GM12878 (cell line): ENCODE data around the gene JCHAIN. TPM values are rescaled to one million over a fixed set of nuclear protein-coding genes. Genes with fewer than 3 reads are reported as not detected.
"Not testable (repeated sequence)": the region's sequence is repeated elsewhere in the genome, so short reads cannot be mapped to it uniquely, and the experiment has no call there.

Experiments used
- ATAC-seq: fragments of 200-7000 bp; cut with Tn5 transposase; 3 replicates; pipeline ENCODE4 v1.9.1; 2020; ENCODE audit warnings: mild to moderate bottlenecking, moderate library complexity
- BruUV-seq: library from RNA; stranded (reverse); fragments of 400-500 nt; replicated peaks from 2 replicates; lab custom pipeline; 2021; lab: Mats Ljungman, UMichigan
- CTCF ChIA-PET: fragments of 300-600 bp; sonication (Branson Sonifier 250); formaldehyde crosslinking; extraction: SDS; loops from one replicate; lab custom pipeline; 2021; ENCODE audit warnings: inconsistent platforms; lab: Yijun Ruan, JAX
- POLR2A ChIA-PET: fragments of 350-600 bp; formaldehyde crosslinking; extraction: SDS; loops from one replicate; lab custom pipeline; 2021; ENCODE audit warnings: inconsistent platforms; lab: Charles Lee
- RAD21 ChIA-PET: fragments of 300-600 bp; sonication (Branson Sonifier 250); formaldehyde crosslinking; loops from one replicate; lab custom pipeline; 2023; ENCODE audit warnings: antibody characterized with exemption; ENCODE audit not compliant: unreplicated experiment; lab: Charles Lee
- SMC1A ChIA-PET: fragments of 300-600 bp; sonication (Branson Sonifier 250); formaldehyde crosslinking; loops from one replicate; lab custom pipeline; 2023; ENCODE audit not compliant: unreplicated experiment, uncharacterized antibody; lab: Charles Lee
- DNase-seq: peaks from one replicate; pipeline ENCODE4 v3.0.0-alpha.2; 2011; ENCODE audit warnings: low read depth, low spot score
- FAIRE-seq: peaks from 3 replicates; lab custom pipeline; 2011; peaks lifted over from hg19 to GRCh38; lab: Jason Lieb, UNC
- H2AFZ ChIP-seq: 2 replicates; pipeline ENCODE4 v1.6.0; 2011; ENCODE audit warnings: low read depth, low read length, control low read depth; ENCODE audit not compliant: control insufficient read depth
- H3K27ac ChIP-seq: 2 replicates; pipeline ENCODE4 v1.5.1; 2011; ENCODE audit warnings: control low read depth; ENCODE audit not compliant: control insufficient read depth, insufficient read depth
- H3K27me3 ChIP-seq, 2 experiments: replicated peaks in 1 of 2; 2 replicates each; pipeline versions ENCODE4 v1.6.0 to v1.6.1; 2011; ENCODE audit warnings: low read length in 1 of 2; ENCODE audit not compliant: control insufficient read depth in 2 of 2, insufficient read depth in 2 of 2
- H3K36me3 ChIP-seq, 2 experiments: 2 replicates each; pipeline ENCODE4 v1.5.1; 2011; ENCODE audit warnings: low read length in 1 of 2; ENCODE audit not compliant: control insufficient read depth in 2 of 2, insufficient read depth in 2 of 2
- H3K4me1 ChIP-seq: 2 replicates; pipeline ENCODE4 v1.6.1; 2011; ENCODE audit warnings: mild to moderate bottlenecking, low read length, moderate library complexity, mixed read lengths; ENCODE audit not compliant: control insufficient read depth, insufficient read depth
- H3K4me2 ChIP-seq: 2 replicates; pipeline ENCODE4 v1.6.0; 2011; ENCODE audit warnings: control low read depth; ENCODE audit not compliant: control insufficient read depth, insufficient read depth
- H3K4me3 ChIP-seq: fragments of 200-600 bp; sonication (generic); 2 replicates; pipeline ENCODE4 v1.5.1; 2016
- H3K79me2 ChIP-seq: 2 replicates; pipeline ENCODE4 v1.6.0; 2011; ENCODE audit warnings: low read length; ENCODE audit not compliant: control insufficient read depth, insufficient read depth
- H3K9ac ChIP-seq: 2 replicates; pipeline ENCODE4 v1.8.0; 2011; ENCODE audit warnings: low read length, control low read depth, mixed read lengths; ENCODE audit not compliant: control insufficient read depth, insufficient read depth
- H3K9me3 ChIP-seq: replicated peaks from 3 replicates; pipeline ENCODE4 v1.5.1; 2011; ENCODE audit warnings: mild to moderate bottlenecking, low read length; ENCODE audit not compliant: control insufficient read depth, insufficient read depth
- H4K20me1 ChIP-seq: 2 replicates; pipeline ENCODE4 v1.6.0; 2011; ENCODE audit not compliant: control insufficient read depth, insufficient read depth
- CBX3 ChIP-seq: fragments of 200-600 bp; sonication (generic); IDR thresholded peaks from 2 replicates; pipeline ENCODE4 v1.6.1; 2016; ENCODE audit warnings: low read depth, borderline replicate concordance
- SKIL ChIP-seq: fragments of 450-650 bp; IDR thresholded peaks from 2 replicates; pipeline ENCODE4 v1.6.1; 2017; ENCODE audit warnings: mild to moderate bottlenecking, low read depth, inconsistent platforms; ENCODE audit not compliant: poor library complexity, severe bottlenecking
- WGBS: methylation state at CpG from one replicate; pipeline ENCODE4 v1.1.6; 2016; ENCODE audit warnings: low lambda C conversion rate; ENCODE audit not compliant: insufficient replicate concordance, insufficient coverage; ENCODE audit errors: missing lambda C conversion rate; 5-methylcytosine and 5-hydroxymethylcytosine counted together
- in situ Hi-C: fragments of 300-500 bp; cut with MboI; formaldehyde crosslinking; loops from 9 replicates; pipeline ENCODE4 v1.14.3; 2018; ENCODE audit warnings: mixed read lengths
- intact Hi-C: fragments of 100-400 bp; cut with micrococcal nuclease; formaldehyde crosslinking; loops from one replicate; pipeline ENCODE4 v1.14.2; 2022; ENCODE audit not compliant: unreplicated experiment
- polyA plus RNA-seq, 11 experiments: library from polyadenylated mRNA; depleted of rRNA in 4 of 11; unstranded in 6 of 11; stranded (reverse) in 5 of 11; fragments of >200 nt; fragmentation: Nextera tagmentation in 4 of 11; fragmentation: Illumina TruSeq in 1 of 11; extraction: Ambion mirVana in 4 of 11; extraction: Trizol in 1 of 11; gene quantifications; 1 replicate in 1 of 11; 2 replicates in 10 of 11; pipeline versions ENCODE4 v1.2.1 to v1.2.3, GENCODE V29; 2011 to 2016; ENCODE audit warnings: inconsistent platforms in 2 of 11, missing spikeins in 2 of 11, low read depth in 1 of 11
- total RNA-seq, 4 experiments: library from RNA; depleted of rRNA in 3 of 4; stranded (reverse); fragments of >200 nt in 3 of 4; fragmentation: Illumina TruSeq in 1 of 4; extraction: Trizol in 1 of 4; gene quantifications; 2 replicates each; pipeline versions ENCODE4 v1.2.1 to v1.2.3, GENCODE V29; 2013 to 2021
- TF ChIP-seq, protein P1 (sequence below): IDR thresholded peaks from 2 replicates; pipeline ENCODE4 v1.6.1; 2011; ENCODE audit warnings: mild to moderate bottlenecking, low read depth, low read length, moderate library complexity; ENCODE audit not compliant: insufficient replicate concordance

The JCHAIN gene
- total and polyA plus RNA-seq, 10 of the 15 experiments (the other 5 are each of a cell fraction or from before 2014, with no cell fraction given): 188 to 1,045 (median 486) TPM

- TF ChIP-seq CBX3: no peak
- TF ChIP-seq, protein P1, sequence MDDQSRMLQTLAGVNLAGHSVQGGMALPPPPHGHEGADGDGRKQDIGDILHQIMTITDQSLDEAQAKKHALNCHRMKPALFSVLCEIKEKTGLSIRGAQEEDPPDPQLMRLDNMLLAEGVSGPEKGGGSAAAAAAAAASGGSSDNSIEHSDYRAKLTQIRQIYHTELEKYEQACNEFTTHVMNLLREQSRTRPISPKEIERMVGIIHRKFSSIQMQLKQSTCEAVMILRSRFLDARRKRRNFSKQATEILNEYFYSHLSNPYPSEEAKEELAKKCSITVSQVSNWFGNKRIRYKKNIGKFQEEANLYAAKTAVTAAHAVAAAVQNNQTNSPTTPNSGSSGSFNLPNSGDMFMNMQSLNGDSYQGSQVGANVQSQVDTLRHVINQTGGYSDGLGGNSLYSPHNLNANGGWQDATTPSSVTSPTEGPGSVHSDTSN: no peak
- TF ChIP-seq SKIL: no peak
These were observed 37.4 kb upstream of the JCHAIN start (continued) for GRCh38 chr4:70703619-70704214.

DNA sequence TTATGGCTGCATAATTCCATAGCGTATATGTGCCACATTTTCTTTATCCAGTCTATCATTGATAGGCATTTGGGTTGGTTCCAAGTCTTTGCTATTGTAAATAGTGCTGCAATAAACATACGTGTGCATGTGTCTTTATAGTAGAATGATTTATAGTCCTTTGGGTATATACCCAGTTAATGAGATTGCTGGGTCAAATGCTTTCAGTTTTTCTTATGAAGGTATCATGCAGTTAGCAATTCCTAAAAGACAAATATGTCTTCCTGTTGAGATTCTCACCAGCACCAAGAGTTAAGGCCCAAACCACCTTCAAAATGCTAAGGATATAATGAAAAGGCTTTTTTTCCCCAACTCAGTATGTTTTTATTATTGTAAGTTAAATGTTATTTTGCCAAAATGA is 36.3 kb upstream of the JCHAIN start:
- H3K4me3 ChIP-seq, ATAC-seq, DNase-seq, in situ Hi-C loops, H3K4me2 ChIP-seq, H3K79me2 ChIP-seq, H3K27me3 ChIP-seq, H3K9me3 ChIP-seq, BruUV-seq, H3K4me1 ChIP-seq, FAIRE-seq, H3K27ac ChIP-seq, H3K36me3 ChIP-seq, H2AFZ ChIP-seq, H3K9ac ChIP-seq, intact Hi-C loops, H4K20me1 ChIP-seq: not testable (repeated sequence)
- 98% methylated on average over 2 of the region's 2 CpGs for WGBS
- SMC1A ChIA-PET: interaction anchor here (4.7 to 5.8 kb wide), 2 partner anchors 13 to 33 kb away, joined by 74 to 77 read pairs; partner anchors contain the start of gene UTP3
- POLR2A ChIA-PET: interaction anchor here (4.7 to 7.8 kb wide), 2 partner anchors 13 to 33 kb away, joined by 35 to 52 read pairs; partner anchors contain the start of gene UTP3
- RAD21 ChIA-PET: interaction anchor here (7.1 kb wide), 1 partner anchor 12 kb away, joined by 71 read pairs; the partner anchor contains the start of gene UTP3
- CTCF ChIA-PET: interaction anchor here (0.9 to 7.5 kb wide), 3 partner anchors 10 to 33 kb away, joined by 3 to 77 read pairs (median 13); partner anchors contain the start of gene UTP3
